ENCODE data around the gene MTRR.

- TF ChIP-seq CTCF (IDR thresholded peaks at IDR 0.05) (no peak), POLR2A (IDR thresholded peaks at IDR 0.05) (no peak)
These were observed 2.8 kb upstream of the MTRR start for GRCh38 chr5:7866196-7866595.

Measured in thyroid gland (tissue), 4 donors.